Transverse colon (tissue), 4 donors: ENCODE data around the gene DRD3. TPM values are rescaled to one million over a fixed set of nuclear protein-coding genes. Genes with fewer than 3 reads are reported as not detected.

Source experiments
- DNase-seq: peaks from one replicate; pipeline ENCODE4 v3.0.0-alpha.2; 2019
- H3K27ac ChIP-seq, 4 donors: fragments of 200-600 bp; sonication (generic); 2 replicates each; pipeline ENCODE4 v1.5.1; 2016 to 2018; ENCODE audit warnings: inconsistent platforms in 4 of 4
- H3K27me3 ChIP-seq: fragments of 200-600 bp; sonication (generic); 2 replicates; pipeline ENCODE4 v1.5.1; 2017; ENCODE audit warnings: inconsistent platforms
- H3K36me3 ChIP-seq, 4 donors: fragments of 200-600 bp; sonication (generic); 2 replicates each; pipeline ENCODE4 v1.5.1; 2017 to 2019; ENCODE audit warnings: inconsistent platforms in 4 of 4
- H3K4me1 ChIP-seq, 4 donors: fragments of 200-600 bp; sonication (generic); 2 replicates each; pipeline ENCODE4 v1.5.1; 2017 to 2020; ENCODE audit warnings: inconsistent platforms in 4 of 4
- H3K4me3 ChIP-seq, 4 donors: fragments of 200-600 bp; sonication (generic); 1 replicate in 1 of 4; 2 replicates in 3 of 4; pipeline versions ENCODE4 v1.5.1 to v1.6.1; 2017 to 2019; ENCODE audit warnings: inconsistent platforms in 4 of 4
- H3K9me3 ChIP-seq, 2 donors: fragments of 200-600 bp; sonication (generic); 2 replicates each; pipeline ENCODE4 v1.5.1; 2017 to 2019; ENCODE audit warnings: inconsistent platforms in 2 of 2
- CTCF ChIP-seq, 5 experiments: fragments of 200-600 bp in 3 of 5; fragments of 450-650 bp in 2 of 5; sonication (generic) in 3 of 5; IDR thresholded peaks; 1 replicate in 2 of 5; 2 replicates in 3 of 5; pipeline ENCODE4 v1.5.1; 2016 to 2017; ENCODE audit warnings: antibody characterized with exemption in 5 of 5, inconsistent platforms in 3 of 5, mild to moderate bottlenecking in 2 of 5, moderate library complexity in 1 of 5
- EP300 ChIP-seq: sonication (generic); formaldehyde crosslinking; IDR thresholded peaks from one replicate; pipeline ENCODE4 v1.6.1; 2017; ENCODE audit warnings: antibody characterized with exemption, low read depth
- POLR2A ChIP-seq: fragments of 450-650 bp; IDR thresholded peaks from one replicate; pipeline ENCODE4 v1.6.1; 2016; ENCODE audit warnings: antibody characterized with exemption, mild to moderate bottlenecking, moderate library complexity
- POLR2AphosphoS5 ChIP-seq, 3 donors: sonication (generic); formaldehyde crosslinking; IDR thresholded peaks; one replicate each; pipeline ENCODE4 v1.6.1; 2016; ENCODE audit warnings: antibody characterized with exemption in 3 of 3
- WGBS, 2 donors: methylation state at CpG; one replicate each; pipeline ENCODE4 v1.1.5; 2018; ENCODE audit warnings: low coverage in 1 of 2; 5-methylcytosine and 5-hydroxymethylcytosine counted together
- in situ Hi-C, 4 donors: fragments of 200-750 bp; cut with MboI; loops; one replicate each; pipeline versions ENCODE4 v1.15.0 to v1.15.1; 2017; ENCODE audit warnings: low sequenced_read_pairs in 3 of 4, low pct_ligation_motif_present in 1 of 4, low pct_unique_long_range_greater_than_20kb in 1 of 4
- intact Hi-C: fragments of 100-400 bp; cut with DNase I; formaldehyde crosslinking; loops from one replicate; pipeline ENCODE4 v1.15.1; 2023; ENCODE audit warnings: low total_unique reads
- total RNA-seq, 4 donors: library from RNA; depleted of rRNA; stranded (reverse); fragments of >200 nt; gene quantifications; one replicate each; pipeline ENCODE4 v1.1.0, GENCODE V29; 2016

Gene DRD3
- total RNA-seq, 4 donors from 2014 or later = not detected

DNA sequence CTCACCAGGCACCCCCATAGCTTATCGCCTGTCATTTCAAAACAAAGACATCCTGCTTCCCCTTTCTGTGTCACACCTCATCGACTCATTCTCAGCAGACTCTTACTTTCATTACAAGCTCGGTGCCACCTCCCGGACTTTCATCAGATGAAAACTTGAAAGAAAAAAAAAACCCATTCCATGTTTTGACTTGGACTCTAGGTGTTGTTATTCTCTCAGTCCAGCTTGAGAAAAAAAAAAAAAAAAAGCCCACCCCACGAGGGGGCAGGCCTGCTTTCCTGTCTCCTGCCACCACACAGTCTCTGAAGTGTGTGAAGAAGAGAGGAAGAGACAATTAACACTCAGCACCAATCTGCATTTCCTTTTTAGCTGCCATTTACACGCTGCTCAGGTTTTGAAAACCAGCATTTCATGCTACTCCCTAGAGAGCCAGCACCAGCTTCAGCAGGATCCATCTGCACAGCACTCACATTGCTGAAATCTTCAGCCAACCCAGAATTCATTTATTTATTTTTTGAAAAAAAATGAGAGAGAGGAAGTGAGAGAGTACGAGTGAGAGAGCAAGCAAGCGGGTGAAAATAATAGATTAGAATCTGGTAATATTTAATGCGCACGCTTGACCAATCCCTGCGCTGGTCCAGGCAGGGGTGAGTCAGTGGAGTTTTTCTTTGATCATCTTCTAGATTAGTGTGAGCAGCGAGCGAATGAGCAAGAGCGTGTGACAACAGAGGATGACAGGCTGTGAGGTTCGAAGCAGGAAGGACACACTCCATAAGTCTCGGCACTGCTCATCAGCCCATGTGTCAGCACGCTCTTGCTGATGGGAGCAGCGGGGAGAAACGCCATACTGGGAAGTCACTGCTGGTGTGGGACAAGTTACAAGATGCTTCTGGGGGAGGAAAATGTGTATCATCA, 35.0 kb upstream of the DRD3 start:
- Histone ChIP-seq H3K27me3 (no peaks in the 10 kb centered on the region), H3K27ac (peak overlapping the region; percentile 44 to 61 (median 52)), H3K9me3 (no peaks in the 10 kb centered on the region), H3K4me3 (peak overlapping the region in 1 of 4 donors; percentile 22), H3K36me3 (no peaks in the 10 kb centered on the region), H3K4me1 (no peaks in the 10 kb centered on the region)
- WGBS, 2 donors = 34 to 44% methylated on average over 11 to 19 of the region's 19 CpGs
- peak; percentile 19 for DNase-seq
- intact Hi-C loops (no loop called here), in situ Hi-C loops (no loop called here)
- TF ChIP-seq POLR2A (peak; percentile 39), POLR2AphosphoS5 (IDR thresholded peaks at IDR 0.05) (no peak)

DNA sequence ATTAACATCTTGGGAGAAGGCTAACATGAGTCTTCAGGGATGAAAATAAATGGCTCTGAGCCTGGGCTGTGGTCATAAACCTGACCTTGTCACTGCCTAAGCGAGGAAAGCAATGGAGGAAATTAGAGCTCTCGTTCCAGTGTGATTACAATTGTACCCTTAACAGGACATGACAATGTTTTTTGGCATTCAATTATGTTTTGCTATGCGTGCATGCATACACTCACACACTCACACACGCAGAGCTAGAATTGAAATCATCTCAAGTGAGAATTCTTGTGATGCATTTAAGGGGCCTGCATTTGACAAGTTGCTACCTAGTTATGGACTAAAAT, 34.4 kb upstream of the DRD3 start:
- in situ Hi-C loops = no loop called here
- Histone ChIP-seq H3K4me1 (no peaks in the 10 kb centered on the region), H3K9me3 (no peaks in the 10 kb centered on the region), H3K36me3 (no peaks in the 10 kb centered on the region), H3K27ac (peak overlapping the region in 1 of 4 donors; percentile 57), H3K4me3 (no peak overlapping the region), H3K27me3 (no peaks in the 10 kb centered on the region)
- no peak for TF ChIP-seq EP300
- no peak for TF ChIP-seq POLR2AphosphoS5 (IDR thresholded peaks at IDR 0.05)
- TF ChIP-seq POLR2A = no peak
- no peak for TF ChIP-seq CTCF (IDR thresholded peaks at IDR 0.05)
- DNase-seq = no peak
- 52% methylated on average over 4 of the region's 4 CpGs; no CpG with 5 or more reads in 1 of the 2 donors for WGBS, 2 donors
- intact Hi-C loops = no loop called here

DNA sequence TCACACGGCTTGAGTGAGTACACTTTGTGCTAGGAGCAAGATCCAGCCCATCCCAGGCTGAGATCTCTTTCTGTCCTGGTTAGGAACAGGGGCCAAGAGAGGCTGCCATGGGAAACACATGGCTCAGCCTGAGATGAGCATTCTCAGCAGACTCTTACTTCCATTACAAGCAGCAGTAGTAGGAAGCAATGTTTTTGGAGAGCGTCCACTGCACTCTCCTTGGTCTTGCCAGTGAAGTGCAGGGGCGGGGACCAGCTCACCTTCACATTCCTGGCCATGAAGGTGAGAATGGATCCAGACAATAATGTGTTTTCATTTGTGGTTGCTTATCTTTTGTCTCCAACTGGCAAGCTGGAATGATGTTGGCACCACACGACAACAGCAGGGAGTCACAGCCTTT, 33.8 kb upstream of the DRD3 start:
- Histone ChIP-seq H3K4me3 (no peak overlapping the region), H3K27ac (no peak overlapping the region), H3K9me3 (no peaks in the 10 kb centered on the region), H3K4me1 (no peaks in the 10 kb centered on the region), H3K36me3 (no peaks in the 10 kb centered on the region), H3K27me3 (no peaks in the 10 kb centered on the region)
- no peak for DNase-seq
- TF ChIP-seq POLR2A (no peak), POLR2AphosphoS5 (IDR thresholded peaks at IDR 0.05) (no peak), CTCF (IDR thresholded peaks at IDR 0.05) (no peak), EP300 (no peak)
- WGBS, 2 donors = 81 to 89% methylated on average over 3 to 4 of the region's 4 CpGs
- intact Hi-C loops = no loop called here
- in situ Hi-C loops = no loop called here

DNA sequence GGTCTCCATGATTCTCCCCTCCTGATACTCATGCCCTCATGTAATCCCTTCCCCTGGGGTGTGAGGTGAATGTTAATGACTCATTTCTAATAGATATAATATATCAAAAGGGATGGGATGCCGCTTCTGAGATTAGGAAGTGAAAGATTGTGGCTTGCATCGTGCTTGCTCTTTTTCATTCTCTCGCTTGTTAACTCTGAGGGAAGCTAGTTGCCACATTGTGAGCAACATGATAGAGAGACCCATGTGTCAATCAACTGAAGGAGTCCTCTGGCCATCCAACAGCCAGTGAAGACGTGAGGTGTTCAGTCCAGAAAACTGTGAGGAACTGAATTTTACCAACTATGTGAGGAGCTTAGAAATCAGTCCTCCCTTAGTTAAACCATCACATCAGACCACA, 28.9 kb upstream of the DRD3 start:
- Histone ChIP-seq H3K4me3 (no peak overlapping the region), H3K27me3 (peaks cover 3% of the 10 kb centered on the region), H3K9me3 (no peaks in the 10 kb centered on the region), H3K36me3 (no peaks in the 10 kb centered on the region), H3K4me1 (no peaks in the 10 kb centered on the region), H3K27ac (no peak overlapping the region)
- TF ChIP-seq POLR2A (no peak), CTCF (IDR thresholded peaks at IDR 0.05) (no peak)
- WGBS, 2 donors = 62 to 73% methylated on average over 4 of the region's 4 CpGs
- intact Hi-C loops = no loop called here
- no peak for DNase-seq
- in situ Hi-C loops = no loop called here
